ENCODE data around the gene LRRC63.
"Not testable (repeated sequence)": the region's sequence is repeated elsewhere in the genome, so short reads cannot be mapped to it uniquely, and the experiment has no call there.

The LRRC63 gene

DNA sequence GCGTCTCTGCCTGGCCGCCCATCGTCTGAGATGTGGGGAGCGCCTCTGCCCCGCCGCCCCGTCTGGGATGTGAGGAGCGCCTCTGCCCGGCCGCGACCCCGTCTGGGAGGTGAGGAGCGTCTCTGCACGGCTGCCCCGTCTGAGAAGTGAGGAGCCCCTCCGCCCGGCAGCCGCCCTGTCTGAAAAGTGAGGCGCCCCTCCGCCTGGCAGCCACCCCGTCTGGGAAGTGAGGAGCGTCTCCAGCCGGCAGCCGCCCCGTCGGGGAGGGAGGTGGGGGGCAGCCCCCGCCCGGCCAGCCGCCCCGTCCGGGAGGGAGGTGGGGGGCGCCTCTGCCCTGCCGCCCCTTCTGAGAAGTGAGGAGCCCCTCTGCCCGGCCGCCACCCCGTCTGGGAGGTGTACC is 49.0 kb upstream of the LRRC63 start:
- H3K36me3 ChIP-seq (ENCODE audit: control insufficient read depth in 2 of 2, insufficient read depth in 1 of 2, low read length in 2 of 2): peaks cover 0 to 20% of the 10 kb centered on the region in 2 experiments; a peak in 1 of 3 replicates
- POLR2A ChIA-PET; H3K9me3 ChIP-seq (ENCODE audit: control insufficient read depth, insufficient read depth, low read depth, low read length); CTCF ChIA-PET; H3K27ac ChIP-seq (ENCODE audit: extremely low read depth, low read depth, low read length); H3K4me3 ChIP-seq (ENCODE audit: low read depth, low read length); H3K4me1 ChIP-seq (ENCODE audit: control insufficient read depth, insufficient read depth, low read length): not testable (repeated sequence)
- peak; percentile 50; the same call in 1 of the 2 replicates for TF ChIP-seq ZNF202 (tag by site-specific recombination; IDR thresholded peaks at IDR 0.05; ENCODE audit: borderline replicate concordance)

DNA sequence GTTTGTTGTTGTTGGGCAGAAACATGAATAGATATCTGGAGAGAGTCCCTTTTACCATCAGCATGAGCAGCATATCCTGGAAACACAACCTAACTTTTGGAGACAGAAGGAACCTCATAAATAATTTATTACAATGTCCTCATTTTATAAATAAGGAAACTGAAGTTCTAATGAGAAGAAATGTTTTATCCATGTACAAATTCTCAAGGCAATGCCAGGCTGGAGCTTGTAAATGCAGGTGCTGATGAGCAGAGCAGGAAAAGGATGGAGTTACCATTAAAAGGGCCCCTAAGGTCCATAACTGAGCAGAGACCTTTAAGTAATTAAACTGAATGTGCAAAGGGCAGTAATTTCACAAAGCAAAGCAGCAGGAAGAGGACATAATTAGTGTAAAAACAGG is 47.1 kb upstream of the LRRC63 start:
- TF ChIP-seq ZNF211 (tag by site-specific recombination; IDR thresholded peaks at IDR 0.05; ENCODE audit: low read depth): no peak
- TF ChIP-seq ZNF133 (tag by site-specific recombination; IDR thresholded peaks at IDR 0.05): no peak
- TF ChIP-seq KLF9 (tag by site-specific recombination; IDR thresholded peaks at IDR 0.05; ENCODE audit: low read depth): no peak
- TF ChIP-seq, protein P1, sequence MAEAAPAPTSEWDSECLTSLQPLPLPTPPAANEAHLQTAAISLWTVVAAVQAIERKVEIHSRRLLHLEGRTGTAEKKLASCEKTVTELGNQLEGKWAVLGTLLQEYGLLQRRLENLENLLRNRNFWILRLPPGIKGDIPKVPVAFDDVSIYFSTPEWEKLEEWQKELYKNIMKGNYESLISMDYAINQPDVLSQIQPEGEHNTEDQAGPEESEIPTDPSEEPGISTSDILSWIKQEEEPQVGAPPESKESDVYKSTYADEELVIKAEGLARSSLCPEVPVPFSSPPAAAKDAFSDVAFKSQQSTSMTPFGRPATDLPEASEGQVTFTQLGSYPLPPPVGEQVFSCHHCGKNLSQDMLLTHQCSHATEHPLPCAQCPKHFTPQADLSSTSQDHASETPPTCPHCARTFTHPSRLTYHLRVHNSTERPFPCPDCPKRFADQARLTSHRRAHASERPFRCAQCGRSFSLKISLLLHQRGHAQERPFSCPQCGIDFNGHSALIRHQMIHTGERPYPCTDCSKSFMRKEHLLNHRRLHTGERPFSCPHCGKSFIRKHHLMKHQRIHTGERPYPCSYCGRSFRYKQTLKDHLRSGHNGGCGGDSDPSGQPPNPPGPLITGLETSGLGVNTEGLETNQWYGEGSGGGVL (tag by site-specific recombination; IDR thresholded peaks at IDR 0.05): no peak
- no peak for TF ChIP-seq FEZF1 (tag by site-specific recombination; IDR thresholded peaks at IDR 0.05)
- TF ChIP-seq, protein P2, sequence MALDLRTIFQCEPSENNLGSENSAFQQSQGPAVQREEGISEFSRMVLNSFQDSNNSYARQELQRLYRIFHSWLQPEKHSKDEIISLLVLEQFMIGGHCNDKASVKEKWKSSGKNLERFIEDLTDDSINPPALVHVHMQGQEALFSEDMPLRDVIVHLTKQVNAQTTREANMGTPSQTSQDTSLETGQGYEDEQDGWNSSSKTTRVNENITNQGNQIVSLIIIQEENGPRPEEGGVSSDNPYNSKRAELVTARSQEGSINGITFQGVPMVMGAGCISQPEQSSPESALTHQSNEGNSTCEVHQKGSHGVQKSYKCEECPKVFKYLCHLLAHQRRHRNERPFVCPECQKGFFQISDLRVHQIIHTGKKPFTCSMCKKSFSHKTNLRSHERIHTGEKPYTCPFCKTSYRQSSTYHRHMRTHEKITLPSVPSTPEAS (tag by site-specific recombination; IDR thresholded peaks at IDR 0.05): no peak
- TF ChIP-seq ZNF530 (tag by site-specific recombination; IDR thresholded peaks at IDR 0.05; ENCODE audit: low read depth): no peak
- TF ChIP-seq, protein P3, sequence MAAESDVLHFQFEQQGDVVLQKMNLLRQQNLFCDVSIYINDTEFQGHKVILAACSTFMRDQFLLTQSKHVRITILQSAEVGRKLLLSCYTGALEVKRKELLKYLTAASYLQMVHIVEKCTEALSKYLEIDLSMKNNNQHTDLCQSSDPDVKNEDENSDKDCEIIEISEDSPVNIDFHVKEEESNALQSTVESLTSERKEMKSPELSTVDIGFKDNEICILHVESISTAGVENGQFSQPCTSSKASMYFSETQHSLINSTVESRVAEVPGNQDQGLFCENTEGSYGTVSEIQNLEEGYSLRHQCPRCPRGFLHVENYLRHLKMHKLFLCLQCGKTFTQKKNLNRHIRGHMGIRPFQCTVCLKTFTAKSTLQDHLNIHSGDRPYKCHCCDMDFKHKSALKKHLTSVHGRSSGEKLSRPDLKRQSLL (tag by site-specific recombination; IDR thresholded peaks at IDR 0.05): no peak
- TF ChIP-seq ZNF157 (tag by site-specific recombination; IDR thresholded peaks at IDR 0.05): no peak
- no peak for TF ChIP-seq ZNF558 (tag by site-specific recombination; IDR thresholded peaks at IDR 0.05)
- TF ChIP-seq, protein P4, sequence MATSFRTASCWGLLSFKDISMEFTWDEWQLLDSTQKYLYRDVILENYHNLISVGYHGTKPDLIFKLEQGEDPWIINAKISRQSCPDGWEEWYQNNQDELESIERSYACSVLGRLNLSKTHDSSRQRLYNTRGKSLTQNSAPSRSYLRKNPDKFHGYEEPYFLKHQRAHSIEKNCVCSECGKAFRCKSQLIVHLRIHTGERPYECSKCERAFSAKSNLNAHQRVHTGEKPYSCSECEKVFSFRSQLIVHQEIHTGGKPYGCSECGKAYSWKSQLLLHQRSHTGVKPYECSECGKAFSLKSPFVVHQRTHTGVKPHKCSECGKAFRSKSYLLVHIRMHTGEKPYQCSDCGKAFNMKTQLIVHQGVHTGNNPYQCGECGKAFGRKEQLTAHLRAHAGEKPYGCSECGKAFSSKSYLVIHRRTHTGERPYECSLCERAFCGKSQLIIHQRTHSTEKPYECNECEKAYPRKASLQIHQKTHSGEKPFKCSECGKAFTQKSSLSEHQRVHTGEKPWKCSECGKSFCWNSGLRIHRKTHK (tag by site-specific recombination; IDR thresholded peaks at IDR 0.05): no peak
- no peak for TF ChIP-seq ZFP41 (tag by site-specific recombination; IDR thresholded peaks at IDR 0.05; ENCODE audit: borderline replicate concordance)
- TF ChIP-seq ZNF423 (tag by site-specific recombination; IDR thresholded peaks at IDR 0.05): no peak
- CTCF ChIA-PET: no interaction called here
- Histone ChIP-seq H3K36me3 (ENCODE audit: control insufficient read depth in 2 of 2, insufficient read depth in 1 of 2, low read length in 2 of 2) (peaks cover 0 to 1% of the 10 kb centered on the region in 2 experiments; a peak in 1 of 3 replicates), H3K4me1 (ENCODE audit: control insufficient read depth, insufficient read depth, low read length) (peaks cover 4% of the 10 kb centered on the region), H3K9me3 (ENCODE audit: control insufficient read depth, insufficient read depth, low read depth, low read length) (no peaks in the 10 kb centered on the region), H3K4me3 (ENCODE audit: low read depth, low read length) (no peak overlapping the region), H3K27ac (ENCODE audit: extremely low read depth, low read depth, low read length) (no peak overlapping the region)
- POLR2A ChIA-PET: no interaction called here

DNA sequence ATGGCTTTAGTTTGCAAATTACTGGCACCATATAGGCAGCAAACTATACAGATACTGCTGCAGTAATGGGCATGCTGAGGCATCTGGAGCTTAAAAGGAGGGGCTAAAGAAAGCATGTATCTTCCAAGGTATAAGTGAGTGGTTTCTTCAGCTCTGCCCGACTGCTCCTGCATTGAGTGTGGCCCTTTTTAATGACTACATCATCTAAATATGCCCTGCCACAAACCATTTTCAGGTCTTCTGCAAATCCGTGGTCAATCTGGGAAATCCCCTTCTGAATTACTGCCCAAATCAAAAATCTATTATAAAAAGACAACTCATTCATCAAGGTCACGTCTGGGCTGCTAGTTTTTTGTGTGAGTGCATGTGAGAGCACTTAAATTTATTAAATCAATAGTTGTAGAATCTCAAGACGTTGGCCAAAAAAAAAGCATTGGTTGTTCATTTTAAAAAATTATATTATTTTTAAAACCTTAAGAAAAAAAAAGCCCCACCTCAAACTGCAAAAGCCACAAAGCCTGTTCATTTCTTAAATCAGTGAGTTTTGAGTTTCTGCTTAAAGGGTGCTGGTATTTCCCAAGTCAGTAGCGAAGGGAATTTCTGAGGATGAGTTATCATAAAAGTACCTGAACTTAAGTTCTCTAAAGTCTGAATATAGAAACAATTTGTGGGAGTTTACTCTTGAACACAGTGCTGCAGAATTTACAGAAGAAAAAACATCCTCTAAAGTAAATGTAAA is 46.1 kb upstream of the LRRC63 start:
- no peak overlapping the region for H3K4me3 ChIP-seq (ENCODE audit: low read depth, low read length)
- ChIA-PET POLR2A (no interaction called here), CTCF (interaction anchor here (0.7 kb wide), 1 partner anchor 168 kb away, joined by 3 read pairs; no protein-coding TSS in a partner anchor)
- H3K9me3 ChIP-seq (ENCODE audit: control insufficient read depth, insufficient read depth, low read depth, low read length): no peaks in the 10 kb centered on the region
- no peaks in the 10 kb centered on the region for H3K36me3 ChIP-seq (ENCODE audit: control insufficient read depth in 2 of 2, insufficient read depth in 1 of 2, low read length in 2 of 2)
- H3K27ac ChIP-seq (ENCODE audit: extremely low read depth, low read depth, low read length): no peak overlapping the region
- peaks cover 4% of the 10 kb centered on the region for H3K4me1 ChIP-seq (ENCODE audit: control insufficient read depth, insufficient read depth, low read length)
- no peak for TF ChIP-seq SETDB1 (IDR thresholded peaks at IDR 0.05; ENCODE audit: insufficient read length, low read length)
- TF ChIP-seq SP7 (tag by site-specific recombination; IDR thresholded peaks at IDR 0.05): no peak
- TF ChIP-seq ZNF169 (tag by site-specific recombination; IDR thresholded peaks at IDR 0.05): no peak
- TF ChIP-seq ZNF426 (tag by site-specific recombination; IDR thresholded peaks at IDR 0.05): no peak
- TF ChIP-seq, protein P5, sequence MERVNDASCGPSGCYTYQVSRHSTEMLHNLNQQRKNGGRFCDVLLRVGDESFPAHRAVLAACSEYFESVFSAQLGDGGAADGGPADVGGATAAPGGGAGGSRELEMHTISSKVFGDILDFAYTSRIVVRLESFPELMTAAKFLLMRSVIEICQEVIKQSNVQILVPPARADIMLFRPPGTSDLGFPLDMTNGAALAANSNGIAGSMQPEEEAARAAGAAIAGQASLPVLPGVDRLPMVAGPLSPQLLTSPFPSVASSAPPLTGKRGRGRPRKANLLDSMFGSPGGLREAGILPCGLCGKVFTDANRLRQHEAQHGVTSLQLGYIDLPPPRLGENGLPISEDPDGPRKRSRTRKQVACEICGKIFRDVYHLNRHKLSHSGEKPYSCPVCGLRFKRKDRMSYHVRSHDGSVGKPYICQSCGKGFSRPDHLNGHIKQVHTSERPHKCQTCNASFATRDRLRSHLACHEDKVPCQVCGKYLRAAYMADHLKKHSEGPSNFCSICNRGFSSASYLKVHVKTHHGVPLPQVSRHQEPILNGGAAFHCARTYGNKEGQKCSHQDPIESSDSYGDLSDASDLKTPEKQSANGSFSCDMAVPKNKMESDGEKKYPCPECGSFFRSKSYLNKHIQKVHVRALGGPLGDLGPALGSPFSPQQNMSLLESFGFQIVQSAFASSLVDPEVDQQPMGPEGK (tag by site-specific recombination; IDR thresholded peaks at IDR 0.05): no peak
- no peak for TF ChIP-seq ZFP69B (tag by site-specific recombination; IDR thresholded peaks at IDR 0.05)
- no peak for TF ChIP-seq ZNF660 (tag by site-specific recombination; IDR thresholded peaks at IDR 0.05)
- TF ChIP-seq SALL2 (tag by site-specific recombination; IDR thresholded peaks at IDR 0.05; ENCODE audit: borderline replicate concordance): no peak
